OCI-LY3 (cell line): Measurements from ENCODE around the gene SPOCD1.

Experiments
- H2AFZ ChIP-seq: fragments of 200-600, 300-600 bp; shearing (Covaris generic); 2 replicates; pipeline ENCODE4 v1.6.0; 2014; ENCODE audit warnings: antibody characterized with exemption, low read depth, low read length
- H3K27ac ChIP-seq: fragments of 200-600, 300-600 bp; sonication (generic); 2 replicates; pipeline ENCODE4 v1.5.1; 2014; ENCODE audit warnings: mild to moderate bottlenecking, low read length, moderate library complexity, mixed read lengths
- H3K27me3 ChIP-seq: fragments of 200-600, 300-600 bp; sonication (generic); 2 replicates; pipeline ENCODE4 v1.6.1; 2014; ENCODE audit warnings: low read depth, low read length, mixed read lengths
- H3K36me3 ChIP-seq: fragments of 200-600, 300-600 bp; sonication (generic); replicated peaks from 2 replicates; pipeline ENCODE3; 2014; ENCODE audit warnings: low read depth, low read length, mixed read lengths
- H3K4me1 ChIP-seq: fragments of 300-600, 200-600 bp; sonication (generic); 2 replicates; pipeline ENCODE4 v1.6.1; 2014; ENCODE audit warnings: low read length, mixed read lengths
- H3K4me2 ChIP-seq: fragments of 200-600, 300-600 bp; sonication (generic); 2 replicates; pipeline ENCODE4 v1.6.1; 2014; ENCODE audit warnings: low read length, mixed read lengths
- H3K4me3 ChIP-seq: fragments of 300-600, 200-600 bp; sonication (generic); 2 replicates; pipeline ENCODE4 v1.5.1; 2014; ENCODE audit warnings: antibody characterized with exemption, mild to moderate bottlenecking, low read length, moderate library complexity
- H3K79me2 ChIP-seq: fragments of 300-600, 200-600 bp; shearing (Covaris generic); 2 replicates; pipeline ENCODE4 v1.6.1; 2014; ENCODE audit warnings: mild to moderate bottlenecking, low read length, mixed read lengths
- H3K9ac ChIP-seq: fragments of 300-600, 200-600 bp; shearing (Covaris generic); 2 replicates; pipeline ENCODE4 v1.6.0; 2014; ENCODE audit warnings: mild to moderate bottlenecking, low read length, moderate library complexity
- H3K9me3 ChIP-seq: fragments of 200-600, 300-600 bp; shearing (Covaris generic); 2 replicates; pipeline ENCODE4 v1.6.1; 2014; ENCODE audit warnings: low read length, mixed read lengths; ENCODE audit not compliant: insufficient read depth
- H4K20me1 ChIP-seq: fragments of 200-600, 300-600 bp; sonication (generic); 2 replicates; pipeline ENCODE4 v1.6.1; 2016; ENCODE audit warnings: low read length, mixed read lengths; ENCODE audit not compliant: insufficient read depth
- EZH2phosphoT487 ChIP-seq: fragments of 200-600 bp; shearing (Covaris generic); IDR thresholded peaks from 2 replicates; pipeline ENCODE4 v1.6.1; 2018; ENCODE audit warnings: antibody characterized with exemption, mixed run types, low read depth
- TF ChIP-seq, protein P1 (sequence below): fragments of 200-600, 300-600 bp; sonication (generic); IDR thresholded peaks from 2 replicates; pipeline ENCODE4 v1.5.1; 2014; ENCODE audit warnings: antibody characterized with exemption, low read length, low read depth

The SPOCD1 gene

DNA sequence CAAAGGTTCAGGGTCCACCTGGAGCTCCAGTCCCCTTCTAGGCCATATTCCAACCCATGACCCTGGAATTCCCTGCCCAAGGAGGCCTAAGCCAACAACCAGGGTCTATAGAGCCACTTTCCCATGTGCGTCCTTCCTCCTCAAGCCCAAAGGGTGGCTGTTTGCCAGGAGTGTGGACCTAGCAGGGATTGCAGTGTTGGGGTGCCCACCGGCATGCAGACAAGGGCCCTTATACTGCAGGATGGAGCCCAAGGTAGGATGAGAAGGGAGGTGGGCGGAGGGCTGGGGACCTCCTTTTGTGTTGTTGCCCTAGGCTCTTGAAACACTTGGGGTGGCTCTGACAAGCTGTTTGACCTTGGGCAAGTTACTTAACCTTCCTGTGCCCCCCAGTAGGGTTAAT is 32.0 kb downstream of the SPOCD1 start:
- no peaks in the 10 kb centered on the region for H3K36me3 ChIP-seq
- H3K9me3 ChIP-seq, result no peaks in the 10 kb centered on the region
- TF ChIP-seq, protein P1, sequence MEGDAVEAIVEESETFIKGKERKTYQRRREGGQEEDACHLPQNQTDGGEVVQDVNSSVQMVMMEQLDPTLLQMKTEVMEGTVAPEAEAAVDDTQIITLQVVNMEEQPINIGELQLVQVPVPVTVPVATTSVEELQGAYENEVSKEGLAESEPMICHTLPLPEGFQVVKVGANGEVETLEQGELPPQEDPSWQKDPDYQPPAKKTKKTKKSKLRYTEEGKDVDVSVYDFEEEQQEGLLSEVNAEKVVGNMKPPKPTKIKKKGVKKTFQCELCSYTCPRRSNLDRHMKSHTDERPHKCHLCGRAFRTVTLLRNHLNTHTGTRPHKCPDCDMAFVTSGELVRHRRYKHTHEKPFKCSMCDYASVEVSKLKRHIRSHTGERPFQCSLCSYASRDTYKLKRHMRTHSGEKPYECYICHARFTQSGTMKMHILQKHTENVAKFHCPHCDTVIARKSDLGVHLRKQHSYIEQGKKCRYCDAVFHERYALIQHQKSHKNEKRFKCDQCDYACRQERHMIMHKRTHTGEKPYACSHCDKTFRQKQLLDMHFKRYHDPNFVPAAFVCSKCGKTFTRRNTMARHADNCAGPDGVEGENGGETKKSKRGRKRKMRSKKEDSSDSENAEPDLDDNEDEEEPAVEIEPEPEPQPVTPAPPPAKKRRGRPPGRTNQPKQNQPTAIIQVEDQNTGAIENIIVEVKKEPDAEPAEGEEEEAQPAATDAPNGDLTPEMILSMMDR, result no peak
- TF ChIP-seq EZH2phosphoT487, result no peak
- no peak overlapping the region for H3K4me2 ChIP-seq
- no peaks in the 10 kb centered on the region for H3K79me2 ChIP-seq
- no peak overlapping the region for H3K4me3 ChIP-seq
- no peaks in the 10 kb centered on the region for H3K27me3 ChIP-seq
- no peak overlapping the region for H3K9ac ChIP-seq
- H4K20me1 ChIP-seq, result no peaks in the 10 kb centered on the region
- peaks cover 27% of the 10 kb centered on the region for H3K4me1 ChIP-seq
- H3K27ac ChIP-seq, result no peak overlapping the region
- no peak overlapping the region for H2AFZ ChIP-seq

DNA sequence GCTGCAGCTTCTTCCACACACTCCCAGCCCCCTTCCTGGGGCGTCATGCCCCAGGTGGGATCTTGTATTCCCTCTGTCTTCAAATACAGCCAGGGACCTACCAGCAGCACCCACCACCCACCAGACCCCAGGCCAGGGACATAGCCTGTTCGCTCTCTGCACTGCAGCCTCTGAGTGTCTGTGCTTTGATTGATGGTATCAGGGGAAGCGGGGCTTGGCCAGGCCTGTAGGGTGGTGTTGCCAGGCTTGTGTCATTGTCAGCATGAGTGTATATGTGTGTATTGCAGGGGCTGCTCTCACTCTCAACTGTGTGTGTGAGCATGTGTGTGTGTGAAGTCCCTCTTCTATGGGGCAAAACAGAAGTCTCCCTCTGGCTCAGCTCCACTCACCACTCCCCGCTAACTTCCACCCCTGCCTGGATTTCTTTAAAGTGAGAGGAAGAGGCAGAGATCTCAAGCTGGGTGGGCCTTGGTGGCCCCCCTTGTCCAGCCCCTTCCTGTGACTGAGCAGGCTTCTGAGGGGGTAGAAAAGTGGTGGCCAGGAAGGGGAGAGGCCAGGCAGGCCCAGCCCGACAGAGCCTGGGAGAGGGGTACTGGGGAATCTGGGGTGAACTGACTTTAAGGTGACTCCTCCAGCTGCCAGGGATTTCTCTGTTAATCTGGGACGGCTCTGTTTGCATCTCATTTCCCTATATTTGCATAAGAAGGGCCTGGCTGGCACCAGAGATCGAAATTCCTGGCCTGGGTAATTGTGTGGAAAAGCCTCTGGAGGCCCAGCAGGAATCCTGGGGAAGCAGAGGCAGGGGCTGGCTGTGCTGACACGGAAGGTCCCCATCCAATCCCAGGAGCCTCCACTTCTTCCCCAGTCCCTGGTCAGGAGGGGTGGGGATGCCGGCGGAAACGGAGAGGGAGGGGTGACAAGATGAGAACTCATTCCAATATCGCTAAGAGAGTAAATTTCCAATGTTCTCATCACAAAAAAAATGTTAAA is 33.1 kb downstream of the SPOCD1 start:
- H3K4me1 ChIP-seq, result peaks cover 24% of the 10 kb centered on the region
- H4K20me1 ChIP-seq, result no peaks in the 10 kb centered on the region
- no peak overlapping the region for H3K4me2 ChIP-seq
- no peaks in the 10 kb centered on the region for H3K27me3 ChIP-seq
- H3K9ac ChIP-seq, result no peak overlapping the region
- no peak overlapping the region for H3K4me3 ChIP-seq
- H2AFZ ChIP-seq, result no peak overlapping the region
- no peak overlapping the region for H3K27ac ChIP-seq
- no peaks in the 10 kb centered on the region for H3K9me3 ChIP-seq
- no peaks in the 10 kb centered on the region for H3K79me2 ChIP-seq
- H3K36me3 ChIP-seq, result no peaks in the 10 kb centered on the region
- TF ChIP-seq EZH2phosphoT487, result no peak
- TF ChIP-seq, protein P1, result no peak

DNA sequence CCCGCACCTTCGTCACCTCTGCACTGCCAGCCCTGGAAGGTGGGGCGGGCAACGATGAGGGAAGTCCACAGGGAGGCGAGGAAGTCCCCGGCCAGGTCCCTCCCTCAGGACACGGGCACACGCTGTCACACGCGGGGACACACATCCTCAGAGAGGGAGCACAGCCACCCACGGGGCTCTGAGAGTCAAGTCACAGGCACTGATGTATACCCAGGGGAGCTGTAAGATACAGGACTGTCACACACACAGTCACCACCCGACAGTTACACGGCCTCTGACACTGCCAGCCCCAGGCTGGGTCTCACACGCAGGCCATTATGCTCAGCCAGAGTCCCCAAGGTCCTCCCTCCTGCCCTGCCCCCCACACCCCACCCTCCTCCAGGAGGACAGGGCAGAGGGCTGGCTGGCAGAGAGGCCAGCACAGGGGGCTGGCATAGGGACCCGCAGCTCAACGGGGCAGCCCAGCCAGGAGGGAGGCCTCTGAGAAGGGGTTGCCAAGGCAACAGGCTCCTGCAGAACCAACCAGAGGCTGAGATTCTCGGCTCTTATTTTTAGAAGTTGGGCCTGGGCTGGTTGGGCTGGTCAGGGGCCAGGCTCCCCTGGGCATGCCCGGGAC is 34.0 kb downstream of the SPOCD1 start:
- H3K36me3 ChIP-seq, result no peaks in the 10 kb centered on the region
- no peak overlapping the region for H2AFZ ChIP-seq
- no peak overlapping the region for H3K4me3 ChIP-seq
- no peak overlapping the region for H3K9ac ChIP-seq
- no peaks in the 10 kb centered on the region for H3K79me2 ChIP-seq
- H3K4me2 ChIP-seq, result no peak overlapping the region
- no peaks in the 10 kb centered on the region for H3K9me3 ChIP-seq
- TF ChIP-seq EZH2phosphoT487, result no peak
- TF ChIP-seq, protein P1, result no peak
- H3K4me1 ChIP-seq, result peaks cover 20% of the 10 kb centered on the region
- no peaks in the 10 kb centered on the region for H3K27me3 ChIP-seq
- H4K20me1 ChIP-seq, result no peaks in the 10 kb centered on the region
- H3K27ac ChIP-seq, result no peak overlapping the region

DNA sequence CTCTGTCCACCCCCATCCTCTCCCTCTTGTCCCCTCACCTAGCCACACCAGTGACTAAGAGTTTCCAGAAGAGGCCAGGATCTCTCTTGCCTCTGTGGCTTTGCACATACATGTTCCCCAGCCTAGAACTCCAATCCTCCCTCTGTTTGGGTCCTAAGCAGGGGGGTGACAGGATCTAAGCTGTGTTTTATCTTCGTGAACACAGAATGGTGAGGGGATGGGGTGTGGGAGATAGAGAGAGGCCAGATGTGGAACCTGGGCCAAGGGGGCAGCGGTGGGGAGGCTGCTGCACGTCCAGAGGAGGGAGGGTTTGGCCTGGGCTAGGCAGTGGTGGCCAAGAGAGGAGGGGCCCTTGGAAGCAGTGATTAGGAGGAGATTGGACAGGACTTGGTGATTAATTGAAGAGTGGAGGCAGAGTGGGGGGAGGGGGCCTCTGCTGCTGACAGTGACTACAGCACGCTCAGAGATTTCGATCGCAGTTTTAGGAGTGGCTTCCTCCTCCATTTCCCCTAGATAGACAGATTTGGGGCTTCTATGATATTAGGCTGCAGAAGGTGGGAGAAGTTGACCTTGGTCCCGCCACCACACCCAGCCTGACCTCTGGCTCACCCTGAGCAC is 34.6 kb downstream of the SPOCD1 start:
- TF ChIP-seq, protein P1, result no peak
- no peak overlapping the region for H2AFZ ChIP-seq
- H3K4me2 ChIP-seq, result no peak overlapping the region
- no peaks in the 10 kb centered on the region for H3K27me3 ChIP-seq
- no peaks in the 10 kb centered on the region for H3K9me3 ChIP-seq
- H3K79me2 ChIP-seq, result no peaks in the 10 kb centered on the region
- H3K27ac ChIP-seq, result no peak overlapping the region
- no peak overlapping the region for H3K9ac ChIP-seq
- H3K4me3 ChIP-seq, result no peak overlapping the region
- H4K20me1 ChIP-seq, result no peaks in the 10 kb centered on the region
- peaks cover 20% of the 10 kb centered on the region for H3K4me1 ChIP-seq
- H3K36me3 ChIP-seq, result no peaks in the 10 kb centered on the region
